Nephron progenitor cell (in vitro differentiated cells): ENCODE measurements around the gene CCDC116.
"Not testable (repeated sequence)": the region's sequence is repeated elsewhere in the genome, so short reads cannot be mapped to it uniquely, and the experiment has no call there.

Source experiments
- DNase-seq: peaks from one replicate; pipeline ENCODE4 v3.0.0; 2021
- H3K27ac Mint-ChIP-seq: 2 replicates; pipeline ENCODE4 v1.8.0; 2021; ENCODE audit warnings: mild to moderate bottlenecking, moderate library complexity, mixed read lengths
- H3K27me3 Mint-ChIP-seq: 2 replicates; pipeline ENCODE4 v1.8.0; 2021; ENCODE audit warnings: mild to moderate bottlenecking, low read depth, mixed read lengths; ENCODE audit not compliant: poor library complexity
- H3K36me3 Mint-ChIP-seq: 2 replicates; pipeline ENCODE4 v1.8.0; 2021; ENCODE audit warnings: low read depth, mixed read lengths
- H3K4me1 Mint-ChIP-seq: 2 replicates; pipeline ENCODE4 v1.8.0; 2021; ENCODE audit warnings: mixed read lengths
- H3K4me3 Mint-ChIP-seq: 2 replicates; pipeline ENCODE4 v1.8.0; 2021; ENCODE audit warnings: mild to moderate bottlenecking, moderate library complexity, mixed read lengths
- H3K9me3 Mint-ChIP-seq: 2 replicates; pipeline ENCODE4 v1.8.0; 2021; ENCODE audit warnings: mild to moderate bottlenecking, moderate library complexity, mixed read lengths
- TF ChIP-seq, protein P1 (sequence below): fragments of 200-600 bp; sonication (generic); IDR thresholded peaks from 2 replicates; pipeline ENCODE4 v1.5.0; 2021; ENCODE audit warnings: antibody characterized with exemption

CCDC116 gene

DNA sequence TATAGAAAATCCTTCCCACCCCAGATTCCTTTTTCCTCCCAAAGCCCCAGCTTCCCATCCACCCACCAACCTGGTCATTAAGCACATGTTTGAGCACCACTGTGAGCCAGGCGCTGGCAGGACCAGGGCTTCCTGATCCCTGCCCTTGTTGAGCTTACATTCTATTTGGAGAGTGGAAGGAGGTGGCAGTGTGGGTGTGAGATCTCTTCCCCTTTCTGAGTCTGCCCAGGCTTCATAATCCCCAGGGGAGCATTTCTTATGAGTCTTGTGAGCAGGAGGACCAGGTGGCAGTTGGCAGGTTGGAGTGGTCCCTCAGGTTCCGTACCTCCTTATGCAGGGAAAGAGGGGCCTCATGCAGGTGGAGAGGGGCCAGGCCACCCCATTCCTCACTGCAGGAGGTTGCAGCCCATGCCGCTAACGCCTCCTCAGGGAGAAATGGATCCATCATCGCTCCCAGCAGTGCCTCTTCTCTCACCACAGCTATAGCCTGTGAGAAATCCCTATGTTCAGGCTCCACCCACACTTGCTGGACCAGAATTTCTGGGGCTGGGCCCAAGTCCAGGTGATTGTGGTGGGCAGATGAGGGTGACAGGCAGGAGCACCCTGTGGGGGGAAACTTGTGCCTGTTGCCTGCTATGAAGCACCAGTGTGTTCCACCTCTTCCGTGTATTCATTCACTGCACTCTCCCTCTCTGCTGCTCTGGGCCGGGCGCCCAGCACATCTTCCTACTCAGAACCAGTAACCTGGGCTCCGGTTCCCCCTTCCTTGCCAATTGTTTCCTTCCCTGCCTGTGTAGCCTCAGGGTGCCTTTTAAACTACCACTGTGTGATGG, 41.5 kb upstream of the CCDC116 start:
- Mint-ChIP-seq H3K9me3 (no peaks in the 10 kb centered on the region), H3K4me1 (peaks cover 13% of the 10 kb centered on the region), H3K4me3 (no peak overlapping the region), H3K27ac (peak overlapping the region; percentile 61), H3K27me3 (no peaks in the 10 kb centered on the region), H3K36me3 (peaks cover 49% of the 10 kb centered on the region)
- no peak for DNase-seq
- TF ChIP-seq, protein P1, sequence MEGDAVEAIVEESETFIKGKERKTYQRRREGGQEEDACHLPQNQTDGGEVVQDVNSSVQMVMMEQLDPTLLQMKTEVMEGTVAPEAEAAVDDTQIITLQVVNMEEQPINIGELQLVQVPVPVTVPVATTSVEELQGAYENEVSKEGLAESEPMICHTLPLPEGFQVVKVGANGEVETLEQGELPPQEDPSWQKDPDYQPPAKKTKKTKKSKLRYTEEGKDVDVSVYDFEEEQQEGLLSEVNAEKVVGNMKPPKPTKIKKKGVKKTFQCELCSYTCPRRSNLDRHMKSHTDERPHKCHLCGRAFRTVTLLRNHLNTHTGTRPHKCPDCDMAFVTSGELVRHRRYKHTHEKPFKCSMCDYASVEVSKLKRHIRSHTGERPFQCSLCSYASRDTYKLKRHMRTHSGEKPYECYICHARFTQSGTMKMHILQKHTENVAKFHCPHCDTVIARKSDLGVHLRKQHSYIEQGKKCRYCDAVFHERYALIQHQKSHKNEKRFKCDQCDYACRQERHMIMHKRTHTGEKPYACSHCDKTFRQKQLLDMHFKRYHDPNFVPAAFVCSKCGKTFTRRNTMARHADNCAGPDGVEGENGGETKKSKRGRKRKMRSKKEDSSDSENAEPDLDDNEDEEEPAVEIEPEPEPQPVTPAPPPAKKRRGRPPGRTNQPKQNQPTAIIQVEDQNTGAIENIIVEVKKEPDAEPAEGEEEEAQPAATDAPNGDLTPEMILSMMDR, result no peak

DNA sequence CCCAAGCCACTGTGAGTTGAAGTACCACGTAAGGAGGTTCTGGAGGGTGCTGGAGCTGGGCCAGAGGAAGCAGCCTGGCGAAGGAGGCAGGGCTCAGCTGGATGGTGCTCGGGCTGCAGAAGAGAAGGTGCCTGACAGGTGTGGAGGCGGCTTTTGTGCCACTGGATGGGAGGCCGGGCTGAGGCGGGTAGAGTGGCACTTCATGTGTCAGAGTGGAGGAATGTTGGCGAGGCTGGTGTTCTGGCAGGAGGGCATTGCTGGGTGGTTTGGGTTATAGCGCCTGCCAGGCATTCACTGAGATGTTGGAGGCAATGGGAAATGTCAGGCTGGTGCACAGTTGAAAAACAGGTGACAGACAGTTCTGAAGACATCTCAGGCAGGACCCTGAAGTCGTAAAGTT, 40.9 kb upstream of the CCDC116 start:
- no peak for DNase-seq
- H3K4me3 Mint-ChIP-seq, result no peak overlapping the region
- H3K9me3 Mint-ChIP-seq, result no peaks in the 10 kb centered on the region
- H3K4me1 Mint-ChIP-seq, result peaks cover 13% of the 10 kb centered on the region
- H3K36me3 Mint-ChIP-seq, result peaks cover 55% of the 10 kb centered on the region
- H3K27ac Mint-ChIP-seq, result peak overlapping the region; percentile 45
- TF ChIP-seq, protein P1, result no peak
- no peaks in the 10 kb centered on the region for H3K27me3 Mint-ChIP-seq

DNA sequence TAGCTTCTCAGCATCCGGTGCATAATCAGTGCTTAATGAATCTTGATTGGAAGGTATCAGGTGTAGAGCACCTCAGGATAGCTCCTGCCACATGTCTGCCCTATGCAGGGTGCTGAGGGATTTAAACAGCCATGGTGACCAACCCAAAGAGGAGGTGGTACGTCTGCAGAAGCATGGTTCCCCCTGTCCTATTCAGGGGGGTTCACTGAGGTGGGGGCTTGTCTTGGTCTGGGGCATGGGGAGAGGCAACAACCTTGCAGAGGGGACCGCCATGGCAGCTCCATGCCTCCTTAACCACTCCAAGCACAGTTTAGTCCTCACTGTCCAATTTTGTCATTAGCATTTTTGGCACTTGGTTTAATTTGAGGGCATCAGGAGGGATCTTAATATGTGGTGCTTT, 40.1 kb upstream of the CCDC116 start:
- Mint-ChIP-seq H3K4me3 (no peak overlapping the region), H3K4me1 (peaks cover 13% of the 10 kb centered on the region), H3K27me3 (no peaks in the 10 kb centered on the region), H3K36me3 (peaks cover 56% of the 10 kb centered on the region), H3K27ac (no peak overlapping the region), H3K9me3 (no peaks in the 10 kb centered on the region)
- TF ChIP-seq, protein P1, result no peak
- no peak for DNase-seq

DNA sequence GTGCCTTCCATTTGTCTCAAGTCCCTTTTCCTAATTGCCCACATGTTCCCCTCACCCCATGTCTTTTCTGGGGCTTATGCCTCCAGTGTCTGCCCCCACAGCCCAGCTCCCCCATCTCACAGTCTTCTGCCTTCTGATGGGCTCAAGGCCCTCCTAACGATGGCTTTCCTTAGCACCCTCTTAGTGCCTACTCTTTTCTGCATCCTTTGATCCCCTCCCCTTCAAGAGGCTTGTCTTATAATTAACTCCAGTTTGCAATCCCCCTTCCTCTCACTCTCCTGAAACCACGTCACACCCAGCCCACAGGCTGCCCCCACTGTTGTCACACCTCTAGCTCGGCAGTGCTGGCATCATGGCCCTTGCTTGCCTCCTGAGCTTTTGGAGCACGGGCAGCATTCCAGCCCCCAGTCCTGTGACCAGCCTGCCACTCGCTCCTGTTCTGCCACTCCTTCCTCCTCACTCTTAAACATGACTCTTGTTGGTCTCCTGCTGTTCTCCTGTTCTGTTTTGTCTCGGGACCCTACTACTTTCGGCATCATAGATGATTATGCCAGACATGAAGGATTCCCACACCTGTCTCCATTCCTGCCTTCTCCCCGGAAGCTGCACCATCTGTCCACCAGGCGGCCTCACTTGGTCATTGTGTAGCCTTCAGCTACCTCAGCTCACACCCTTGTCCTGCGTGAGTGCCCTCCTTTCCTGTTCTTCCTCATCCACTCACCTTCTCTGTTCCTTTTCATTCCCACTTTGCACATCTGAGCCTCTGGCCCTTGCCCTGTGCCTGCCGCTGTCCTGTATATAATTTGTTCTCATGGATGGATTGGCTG, 38.9 kb upstream of the CCDC116 start:
- Mint-ChIP-seq H3K27ac (peak overlapping the region; percentile 87), H3K9me3 (no peaks in the 10 kb centered on the region), H3K4me1 (peaks cover 7% of the 10 kb centered on the region), H3K4me3 (no peak overlapping the region), H3K36me3 (peaks cover 53% of the 10 kb centered on the region), H3K27me3 (no peaks in the 10 kb centered on the region)
- TF ChIP-seq, protein P1, result peak; percentile 27
- peak; percentile 17 for DNase-seq

DNA sequence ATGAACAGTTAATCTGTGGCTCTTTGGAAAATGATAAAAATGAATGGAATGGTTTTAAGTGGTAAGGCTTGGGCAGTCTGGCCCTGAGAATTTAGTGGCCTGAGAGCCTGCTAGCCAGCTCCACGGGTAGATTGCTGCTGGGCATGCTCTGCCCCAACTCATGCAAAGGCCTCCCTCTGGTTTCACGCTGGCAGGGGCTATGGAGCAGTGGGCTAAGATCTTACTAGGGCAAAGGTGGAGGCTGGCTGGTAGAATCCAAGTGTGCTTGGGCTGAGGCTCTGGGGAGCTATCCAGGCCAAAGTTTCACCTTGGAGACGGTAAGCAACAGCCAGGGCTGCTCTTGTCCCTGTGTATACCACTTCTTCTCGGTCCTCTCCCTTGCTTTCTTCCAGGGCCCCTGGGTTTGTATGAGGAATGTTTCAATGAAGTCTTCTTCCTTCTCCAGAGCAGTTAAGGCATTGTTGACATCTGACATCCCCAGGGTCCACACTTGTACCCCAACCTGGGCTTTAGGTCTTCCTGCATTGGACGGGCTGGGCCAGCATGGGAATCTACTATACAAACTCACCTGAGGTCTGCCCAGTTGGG, 37.6 kb upstream of the CCDC116 start:
- Mint-ChIP-seq H3K4me1 (peaks cover 11% of the 10 kb centered on the region), H3K36me3 (peaks cover 64% of the 10 kb centered on the region), H3K27me3 (no peaks in the 10 kb centered on the region), H3K9me3 (no peaks in the 10 kb centered on the region), H3K27ac (no peak overlapping the region), H3K4me3 (no peak overlapping the region)
- no peak for DNase-seq
- TF ChIP-seq, protein P1, result no peak

DNA sequence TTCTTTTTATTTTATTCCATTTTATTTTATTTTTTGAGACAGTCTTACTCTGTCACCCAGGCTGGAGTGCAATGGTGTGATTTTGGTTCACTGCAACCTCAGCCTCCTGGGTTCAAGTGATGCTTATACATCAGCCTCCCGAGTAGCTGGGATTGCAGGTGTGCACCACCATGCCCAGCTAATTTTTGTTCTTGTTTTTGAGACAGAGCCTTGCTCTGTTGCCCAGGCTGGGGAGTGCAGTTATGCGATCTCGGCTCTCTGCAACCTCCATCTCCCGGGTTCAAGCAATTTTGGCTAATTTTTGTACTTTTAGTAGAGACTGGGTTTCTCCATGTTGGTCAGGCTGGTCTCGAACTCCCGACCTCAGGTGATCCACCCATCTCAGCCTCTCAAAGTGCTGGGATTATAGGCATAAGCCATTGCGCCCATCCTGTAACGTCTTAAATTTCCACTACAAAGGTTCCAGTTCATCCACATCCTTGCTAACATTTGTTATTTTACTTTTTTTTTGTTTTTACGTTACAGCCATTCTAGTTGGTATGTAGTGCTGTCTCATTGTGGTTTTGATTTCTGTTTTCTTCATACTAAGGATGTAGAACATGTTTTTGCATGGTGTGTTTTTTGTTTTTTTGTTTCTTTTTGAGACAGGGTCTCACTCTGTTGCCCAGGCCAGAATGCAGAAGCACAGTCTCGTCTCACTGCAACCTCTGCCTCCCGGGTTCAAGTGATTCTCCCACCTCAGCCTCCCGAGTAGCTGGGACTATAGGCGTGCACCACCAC, 36.0 kb upstream of the CCDC116 start:
- DNase-seq, H3K27ac Mint-ChIP-seq, H3K27me3 Mint-ChIP-seq, H3K4me3 Mint-ChIP-seq, H3K4me1 Mint-ChIP-seq, H3K9me3 Mint-ChIP-seq: not testable (repeated sequence)
- peaks cover 58% of the 10 kb centered on the region for H3K36me3 Mint-ChIP-seq
